Measurements from ENCODE around the gene DOCK8.

DOCK8 gene

GRCh38 chr9:266228-266627, 51.6 kb downstream of the DOCK8 start:
- no peak for DNase-seq (ENCODE audit: low spot score)

- DNase-seq (ENCODE audit: low spot score), result no peak
Observed at GRCh38 chr9:268616-269015, 54.0 kb downstream of the DOCK8 start.

DNA sequence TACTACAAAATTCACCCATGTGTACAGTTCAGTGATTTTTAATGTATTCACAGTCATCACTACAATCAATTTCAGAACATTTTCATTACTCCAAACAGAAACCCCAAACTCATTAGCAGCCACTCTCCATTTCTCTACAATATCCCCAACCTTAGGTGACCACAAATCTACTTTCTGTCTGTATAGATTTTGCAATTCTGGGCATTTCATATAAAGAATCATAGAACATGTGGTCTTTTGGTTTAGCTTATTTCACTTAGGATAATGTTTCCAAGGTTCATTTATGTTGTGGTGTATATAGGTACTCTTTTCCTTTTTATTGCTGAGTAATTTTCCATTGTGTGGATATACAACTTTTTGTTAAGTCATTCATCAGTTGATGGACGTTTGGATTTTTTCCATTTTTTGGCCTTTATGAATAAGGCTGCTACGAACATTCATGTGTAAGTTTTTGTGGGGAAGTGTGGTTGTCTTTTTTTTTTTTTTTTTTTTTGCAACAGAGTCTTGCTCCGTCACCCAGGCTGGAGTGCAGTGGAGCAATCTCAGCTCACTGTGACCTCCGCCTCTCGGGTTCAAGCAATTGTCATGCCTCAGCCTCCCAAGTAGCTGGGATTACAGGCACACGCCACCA, 54.5 kb downstream of the DOCK8 start:
- DNase-seq (ENCODE audit: low spot score), result no peak

DNA sequence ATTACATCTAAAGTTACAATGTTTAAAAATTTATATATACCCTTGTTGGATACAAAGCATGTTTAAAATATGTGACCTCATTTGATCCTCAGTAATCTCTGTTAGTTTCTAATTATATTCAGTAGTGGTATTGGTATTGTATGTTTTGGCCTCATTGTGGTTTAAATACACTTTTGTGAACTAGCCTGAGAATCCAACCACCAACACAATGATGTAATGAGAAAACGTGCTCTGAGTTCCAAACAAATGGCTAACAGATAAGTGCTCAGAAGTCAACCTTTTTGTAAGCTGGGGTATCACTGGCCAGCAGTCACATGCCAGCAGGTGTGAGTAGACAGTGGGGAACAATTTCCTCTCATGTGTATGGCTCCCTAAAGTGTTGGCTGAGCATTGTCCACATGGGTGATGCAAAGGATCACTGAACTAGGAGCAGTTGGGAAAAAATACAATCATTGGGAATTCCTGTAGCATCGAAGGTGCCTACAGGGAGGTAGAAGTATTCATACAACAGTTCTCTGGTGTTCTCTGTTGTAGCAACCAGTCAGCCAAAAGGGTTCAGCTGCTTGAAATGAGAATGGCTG, 56.1 kb downstream of the DOCK8 start:
- DNase-seq (ENCODE audit: low spot score), result no peak

GRCh38 chr9:272251-273213, 57.9 kb downstream of the DOCK8 start:
- DNase-seq (ENCODE audit: low spot score), result no peak

DNA sequence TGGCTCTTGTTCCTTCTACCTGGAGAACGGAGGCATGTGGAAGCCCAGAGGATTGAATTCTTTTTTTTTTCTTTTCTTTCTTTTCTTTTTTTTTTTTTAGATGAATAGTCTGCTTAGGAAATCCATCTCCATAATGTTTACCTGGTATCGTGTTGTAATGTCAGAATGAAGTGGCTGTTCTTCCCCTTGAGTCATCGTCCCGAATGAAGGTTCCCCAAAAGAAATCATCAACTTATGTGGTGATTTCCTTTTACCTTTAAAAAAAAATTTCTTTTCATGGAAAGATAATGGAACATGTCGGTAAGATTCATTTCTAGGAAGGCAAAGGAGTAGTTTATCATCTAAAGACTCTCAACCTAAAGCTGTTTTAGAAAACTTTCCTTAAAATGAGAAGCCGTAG, 59.7 kb downstream of the DOCK8 start:
- DNase-seq (ENCODE audit: low spot score), result no peak

GRCh38 chr9:277601-278295, 63.1 kb downstream of the DOCK8 start:
- DNase-seq (ENCODE audit: low spot score), result no peak

GRCh38 chr9:278651-279050, 64.0 kb downstream of the DOCK8 start:
- no peak for DNase-seq (ENCODE audit: low spot score)

DNA sequence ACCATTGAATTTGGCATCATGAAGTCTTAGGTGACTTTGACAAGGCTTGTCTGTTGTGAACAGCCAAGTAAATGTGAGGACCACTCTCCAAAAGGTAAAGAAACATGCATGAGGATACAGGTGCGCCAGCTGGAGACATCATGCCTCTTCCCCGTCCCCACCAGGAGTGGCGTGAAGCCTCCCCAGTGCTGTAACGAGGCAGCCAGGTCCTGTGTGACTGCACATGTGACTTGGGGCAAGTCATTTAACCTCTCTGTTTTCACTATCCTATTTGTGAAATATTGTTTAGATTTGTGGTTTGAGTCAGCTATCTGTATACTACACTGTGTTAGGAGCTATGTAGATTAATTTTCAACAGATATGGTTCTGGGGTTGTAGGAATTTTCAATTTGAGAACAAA, 65.0 kb downstream of the DOCK8 start:
- no peak for DNase-seq (ENCODE audit: low spot score)

GRCh38 chr9:281741-282645, 67.3 kb downstream of the DOCK8 start:
- no peak for DNase-seq (ENCODE audit: low spot score)

DNA sequence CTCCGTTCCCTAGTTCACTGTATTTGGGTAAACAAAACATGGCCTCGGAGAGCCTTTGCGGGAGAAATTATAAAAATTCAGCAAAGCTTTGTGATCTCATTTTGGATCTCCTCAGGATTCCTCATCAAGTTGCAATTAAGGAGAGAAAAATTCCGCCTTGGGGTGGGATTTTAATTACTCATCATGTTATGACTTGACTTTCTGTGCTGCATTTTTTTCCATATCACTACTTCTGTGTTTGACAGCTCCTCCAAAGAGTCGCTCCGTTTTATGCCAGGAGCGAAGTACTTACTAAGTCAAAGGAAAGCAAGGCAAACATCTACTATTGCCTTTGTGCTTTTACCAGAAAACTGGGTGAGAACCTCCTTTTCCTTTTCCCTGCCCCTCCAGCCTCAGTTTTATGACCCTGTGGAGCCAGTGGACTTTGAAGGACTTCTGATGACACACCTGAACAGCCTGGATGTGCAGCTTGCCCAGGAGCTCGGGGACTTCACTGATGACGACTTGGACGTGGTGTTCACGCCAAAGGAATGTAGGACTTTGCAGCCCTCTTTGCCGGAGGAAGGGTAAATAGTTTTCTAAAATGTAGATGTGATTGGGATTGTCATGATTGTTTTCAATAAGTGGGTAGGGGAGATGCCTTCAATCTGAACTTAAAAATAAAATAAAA, 71.5 kb downstream of the DOCK8 start:
- DNase-seq (ENCODE audit: low spot score), result no peak

- DNase-seq (ENCODE audit: low spot score), result no peak
Observed at GRCh38 chr9:289121-289520, 74.5 kb downstream of the DOCK8 start.

- DNase-seq (ENCODE audit: low spot score), result no peak
Observed at GRCh38 chr9:292915-293314, 78.2 kb downstream of the DOCK8 start.

DNA sequence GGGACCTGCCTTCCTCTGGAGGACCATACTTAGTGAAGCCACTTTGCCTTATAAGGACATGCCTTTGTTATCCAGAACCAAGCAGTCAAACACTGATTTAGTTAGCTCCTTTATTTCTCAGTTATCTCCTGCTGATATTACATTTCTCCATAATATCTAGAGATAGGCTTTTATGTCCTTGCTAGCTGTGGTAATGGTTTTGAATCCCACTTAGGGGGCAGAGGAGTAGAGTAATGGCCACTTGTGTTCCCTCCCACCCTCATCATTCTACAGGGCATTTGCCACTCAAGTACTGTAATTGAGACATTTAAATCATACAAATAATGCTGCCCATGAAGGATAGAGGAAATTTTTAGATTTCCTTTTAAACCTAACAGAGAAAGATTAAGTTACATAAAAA, 80.9 kb downstream of the DOCK8 start:
- DNase-seq (ENCODE audit: low spot score), result no peak

DNA sequence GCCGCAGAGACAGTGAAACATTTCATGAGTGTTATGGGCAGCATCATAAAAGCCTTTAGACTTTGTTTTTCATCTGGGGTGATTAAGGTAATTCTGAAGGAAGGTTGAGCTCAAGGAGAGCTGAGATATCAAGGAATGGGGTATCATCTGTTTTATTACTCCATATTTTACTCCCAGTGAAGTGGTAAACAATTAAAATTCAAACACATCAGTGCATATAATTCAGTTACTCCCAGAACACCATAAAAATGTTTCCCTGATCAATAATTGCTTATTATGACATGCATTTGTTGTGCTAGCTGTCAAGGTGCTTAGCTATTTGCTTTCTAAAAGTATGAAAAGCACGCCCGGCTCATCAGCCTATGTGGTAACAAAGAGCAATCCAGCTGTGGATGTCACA, 81.7 kb downstream of the DOCK8 start:
- DNase-seq (ENCODE audit: low spot score), result no peak

- no peak for DNase-seq (ENCODE audit: low spot score)
Observed at GRCh38 chr9:297104-297972, 82.7 kb downstream of the DOCK8 start.

- no peak for DNase-seq (ENCODE audit: low spot score)
Observed at GRCh38 chr9:303502-303901, 88.8 kb downstream of the DOCK8 start.

GRCh38 chr9:304106-304505, 89.4 kb downstream of the DOCK8 start:
- DNase-seq (ENCODE audit: low spot score), result no peak

- no peak for DNase-seq (ENCODE audit: low spot score)
Observed at GRCh38 chr9:304519-305185, 90.0 kb downstream of the DOCK8 start.

Data from cerebellar cortex (tissue), 1 donor.